Muscle layer of colon (tissue), 2 donors: Measurements from ENCODE around the gene ULBP1.
"Not testable (repeated sequence)": the region's sequence is repeated elsewhere in the genome, so short reads cannot be mapped to it uniquely, and the experiment has no call there.

Source experiments
- H3K27ac ChIP-seq: one replicate; pipeline ENCODE4 v1.7.0; 2013; ENCODE audit warnings: low read depth, mild to moderate bottlenecking, low read length, moderate library complexity
- H3K27me3 ChIP-seq, 2 donors: one replicate each; pipeline ENCODE4 v1.7.0; 2013; ENCODE audit warnings: low read length in 2 of 2, mild to moderate bottlenecking in 2 of 2; ENCODE audit not compliant: insufficient read depth in 2 of 2, control insufficient read depth in 1 of 2
- H3K36me3 ChIP-seq: one replicate; pipeline ENCODE4 v1.7.0; 2013; ENCODE audit warnings: mild to moderate bottlenecking, low read length; ENCODE audit not compliant: insufficient read depth
- H3K4me1 ChIP-seq: one replicate; pipeline ENCODE4 v1.7.0; 2013; ENCODE audit warnings: mild to moderate bottlenecking, low read length; ENCODE audit not compliant: insufficient read depth
- H3K4me3 ChIP-seq, 2 donors: one replicate each; pipeline ENCODE4 v1.7.0; 2013; ENCODE audit warnings: low read length in 2 of 2, low read depth in 1 of 2, mild to moderate bottlenecking in 1 of 2, moderate library complexity in 1 of 2
- H3K9ac ChIP-seq: one replicate; pipeline ENCODE4 v1.7.0; 2013; ENCODE audit warnings: low read length
- H3K9me3 ChIP-seq: one replicate; pipeline ENCODE4 v1.7.0; 2013; ENCODE audit warnings: mild to moderate bottlenecking, low read length
- donor health status: abdominal sarcoma.
- donor health status: Adenocarcinoma of cecum.

ULBP1 gene

GRCh38 chr6:149954328-149954983 lies 9.3 kb upstream of the ULBP1 start:
- H3K9me3 ChIP-seq, H3K9ac ChIP-seq, H3K4me1 ChIP-seq, H3K36me3 ChIP-seq, H3K4me3 ChIP-seq, H3K27ac ChIP-seq: not testable (repeated sequence)
- H3K27me3 ChIP-seq: peaks cover 32 to 57% of the 10 kb centered on the region in 2 donors

DNA sequence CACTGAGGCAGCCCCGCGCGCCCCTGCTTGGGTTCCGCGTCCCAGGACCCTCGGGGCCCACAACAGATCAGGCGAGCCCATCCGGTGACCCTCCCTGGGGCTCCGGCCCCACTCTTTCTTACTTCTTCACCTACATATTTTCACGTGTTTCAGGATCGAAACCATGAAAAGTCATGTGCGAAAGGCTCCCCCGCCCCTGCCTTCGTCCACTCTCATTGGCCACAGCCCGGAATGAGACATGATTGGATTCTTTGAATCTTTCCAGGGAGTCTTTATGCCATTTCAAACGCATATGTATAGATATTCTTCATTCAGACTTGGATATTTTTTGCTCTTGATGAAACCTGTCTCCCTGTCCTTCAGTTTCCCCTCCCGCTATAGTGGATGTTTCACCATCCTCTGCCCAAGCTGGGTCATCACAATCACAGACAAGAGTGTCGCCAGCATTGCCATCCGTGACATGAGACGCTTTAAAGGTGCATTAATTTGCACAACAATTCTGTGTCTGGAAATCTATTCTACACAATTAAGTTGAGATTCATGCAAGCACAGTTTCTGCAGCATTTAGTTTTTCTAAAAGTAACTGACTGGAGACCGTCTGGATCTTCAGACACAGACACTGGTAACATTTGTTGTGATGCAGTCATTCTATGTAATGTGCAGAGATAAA lies 8.6 kb upstream of the ULBP1 start:
- not testable (repeated sequence) for H3K27ac ChIP-seq, H3K4me1 ChIP-seq, H3K36me3 ChIP-seq, H3K9me3 ChIP-seq, H3K4me3 ChIP-seq, H3K9ac ChIP-seq
- H3K27me3 ChIP-seq: peaks cover 32 to 57% of the 10 kb centered on the region in 2 donors

GRCh38 chr6:149955654-149956317 lies 8.0 kb upstream of the ULBP1 start:
- H3K27ac ChIP-seq, H3K4me1 ChIP-seq, H3K9ac ChIP-seq, H3K36me3 ChIP-seq, H3K9me3 ChIP-seq, H3K4me3 ChIP-seq: not testable (repeated sequence)
- peaks cover 32 to 59% of the 10 kb centered on the region in 2 donors for H3K27me3 ChIP-seq

- not testable (repeated sequence) for H3K9ac ChIP-seq, H3K4me3 ChIP-seq, H3K36me3 ChIP-seq, H3K27ac ChIP-seq, H3K4me1 ChIP-seq, H3K9me3 ChIP-seq
- peaks cover 22 to 54% of the 10 kb centered on the region in 2 donors for H3K27me3 ChIP-seq
Measured at GRCh38 chr6:149958124-149958523, 5.6 kb upstream of the ULBP1 start.

DNA sequence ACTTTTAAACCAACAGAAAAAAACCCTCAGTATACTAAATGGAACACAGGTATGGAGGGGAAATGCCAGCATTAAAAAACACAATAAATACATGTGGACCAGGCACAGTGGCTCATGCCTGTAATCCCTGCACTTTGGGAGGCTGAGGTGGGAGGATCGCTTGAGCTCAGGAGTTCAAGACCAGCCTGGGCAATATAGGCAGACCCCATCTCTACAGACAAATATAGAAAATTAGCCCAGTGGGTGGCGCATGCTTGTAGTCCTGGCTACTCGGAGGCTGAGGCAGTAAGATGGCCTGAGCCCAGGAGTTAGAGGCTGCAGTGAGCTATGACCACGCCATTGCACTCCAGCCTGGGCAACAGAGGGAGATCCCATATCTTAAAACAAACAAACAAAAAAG lies 3.9 kb upstream of the ULBP1 start:
- H3K27ac ChIP-seq: not testable (repeated sequence)
- peaks cover 36 to 57% of the 10 kb centered on the region in 2 donors for H3K27me3 ChIP-seq

GRCh38 chr6:149960488-149960887 lies 3.3 kb upstream of the ULBP1 start:
- no peak overlapping the region for H3K27ac ChIP-seq
- H3K9me3 ChIP-seq: no peaks in the 10 kb centered on the region
- no peak overlapping the region for H3K9ac ChIP-seq
- peaks cover 38 to 59% of the 10 kb centered on the region in 2 donors for H3K27me3 ChIP-seq
- no peaks in the 10 kb centered on the region for H3K36me3 ChIP-seq
- H3K4me1 ChIP-seq: peaks cover 12% of the 10 kb centered on the region
- no peak overlapping the region for H3K4me3 ChIP-seq

More for the DNA sequence above, 3.9 kb upstream of the ULBP1 start:
- H3K4me1 ChIP-seq, H3K9ac ChIP-seq, H3K9me3 ChIP-seq, H3K4me3 ChIP-seq, H3K36me3 ChIP-seq: not testable (repeated sequence)

DNA sequence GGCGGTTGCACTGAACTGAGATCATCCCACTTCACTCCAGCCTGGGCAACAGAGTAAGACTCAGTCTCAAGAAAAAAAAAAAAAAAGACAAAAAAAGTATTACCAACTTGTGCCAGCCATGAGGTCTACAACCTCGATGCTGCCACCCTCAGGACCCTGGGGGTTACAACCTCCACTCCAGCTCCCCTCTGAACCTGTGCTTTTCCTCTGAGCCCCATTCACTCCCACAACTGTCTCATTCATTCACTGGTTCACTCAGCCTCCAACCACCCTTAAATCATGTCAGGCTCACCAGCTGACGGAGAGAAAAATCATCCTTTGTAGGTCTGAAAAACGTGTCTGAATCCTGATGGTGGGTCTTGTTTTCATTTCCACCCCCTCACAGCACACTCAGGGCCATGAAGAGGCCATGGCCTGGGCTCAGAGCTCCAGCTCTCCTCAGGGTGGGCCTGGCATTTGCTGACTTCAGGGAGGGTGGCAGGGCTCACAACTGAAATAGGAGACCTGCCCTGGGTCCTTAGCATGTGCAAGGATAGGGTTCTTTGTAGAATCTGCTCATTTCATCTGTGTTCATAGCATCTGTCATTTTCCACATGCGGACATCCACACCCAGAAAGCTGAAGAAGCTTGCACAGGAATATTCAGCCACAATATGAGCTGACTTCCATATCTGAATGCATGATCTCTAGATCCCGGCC lies 1.9 kb upstream of the ULBP1 start:
- Histone ChIP-seq H3K9ac (no peak overlapping the region), H3K4me3 (no peak overlapping the region), H3K9me3 (no peaks in the 10 kb centered on the region), H3K27me3 (peaks cover 40 to 61% of the 10 kb centered on the region in 2 donors), H3K4me1 (peaks cover 13% of the 10 kb centered on the region), H3K27ac (no peak overlapping the region), H3K36me3 (no peaks in the 10 kb centered on the region)

DNA sequence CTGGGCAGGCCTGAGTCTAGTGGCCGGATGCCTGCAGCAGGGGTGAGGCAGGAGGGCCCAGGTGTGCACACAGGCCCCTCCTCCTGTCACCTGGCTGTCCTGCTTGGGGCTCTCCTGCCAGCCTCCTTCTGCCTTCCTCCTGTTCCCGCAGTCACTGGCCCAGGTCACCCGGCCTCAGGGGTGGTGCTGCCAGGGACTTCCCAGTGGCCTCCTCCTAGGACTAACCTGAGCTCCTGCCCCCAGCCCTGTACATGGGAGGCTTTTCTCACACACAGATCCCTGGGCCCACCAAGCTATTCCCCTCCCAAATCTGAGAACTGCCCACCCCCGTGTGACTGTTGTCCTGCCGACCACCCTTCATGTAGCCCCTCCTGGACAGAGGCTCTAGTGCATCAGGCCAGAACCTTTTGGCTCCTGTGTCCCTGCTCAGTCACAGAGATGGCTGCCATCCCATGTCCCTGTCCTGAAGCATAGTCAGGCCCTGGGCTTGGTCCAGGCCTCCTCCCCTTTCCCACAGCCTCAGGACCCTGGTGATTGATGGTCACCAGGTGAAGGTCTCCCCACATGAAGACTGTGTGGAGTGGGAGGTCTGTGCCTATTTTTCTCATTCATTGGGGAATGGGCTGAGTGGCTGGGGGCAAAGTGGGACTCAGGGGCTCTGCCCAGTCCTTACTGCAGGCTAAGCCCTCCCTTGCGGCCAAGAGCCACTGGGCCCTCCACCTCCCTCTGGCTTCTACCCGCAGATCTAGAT lies 1.1 kb upstream of the ULBP1 start:
- Histone ChIP-seq H3K27me3 (peaks cover 45 to 66% of the 10 kb centered on the region in 2 donors), H3K36me3 (no peaks in the 10 kb centered on the region), H3K9ac (no peak overlapping the region), H3K9me3 (no peaks in the 10 kb centered on the region), H3K4me1 (peaks cover 13% of the 10 kb centered on the region), H3K4me3 (peak overlapping the region in 1 of 2 donors; percentile 41), H3K27ac (no peak overlapping the region)

- Histone ChIP-seq H3K9ac (no peak overlapping the region), H3K4me1 (peaks cover 13% of the 10 kb centered on the region), H3K36me3 (no peaks in the 10 kb centered on the region), H3K27ac (no peak overlapping the region), H3K4me3 (peak overlapping the region in 1 of 2 donors; percentile 41), H3K27me3 (peaks cover 45 to 67% of the 10 kb centered on the region in 2 donors), H3K9me3 (no peaks in the 10 kb centered on the region)
Measured at GRCh38 chr6:149963212-149963461, 606 bp upstream of the ULBP1 start.

DNA sequence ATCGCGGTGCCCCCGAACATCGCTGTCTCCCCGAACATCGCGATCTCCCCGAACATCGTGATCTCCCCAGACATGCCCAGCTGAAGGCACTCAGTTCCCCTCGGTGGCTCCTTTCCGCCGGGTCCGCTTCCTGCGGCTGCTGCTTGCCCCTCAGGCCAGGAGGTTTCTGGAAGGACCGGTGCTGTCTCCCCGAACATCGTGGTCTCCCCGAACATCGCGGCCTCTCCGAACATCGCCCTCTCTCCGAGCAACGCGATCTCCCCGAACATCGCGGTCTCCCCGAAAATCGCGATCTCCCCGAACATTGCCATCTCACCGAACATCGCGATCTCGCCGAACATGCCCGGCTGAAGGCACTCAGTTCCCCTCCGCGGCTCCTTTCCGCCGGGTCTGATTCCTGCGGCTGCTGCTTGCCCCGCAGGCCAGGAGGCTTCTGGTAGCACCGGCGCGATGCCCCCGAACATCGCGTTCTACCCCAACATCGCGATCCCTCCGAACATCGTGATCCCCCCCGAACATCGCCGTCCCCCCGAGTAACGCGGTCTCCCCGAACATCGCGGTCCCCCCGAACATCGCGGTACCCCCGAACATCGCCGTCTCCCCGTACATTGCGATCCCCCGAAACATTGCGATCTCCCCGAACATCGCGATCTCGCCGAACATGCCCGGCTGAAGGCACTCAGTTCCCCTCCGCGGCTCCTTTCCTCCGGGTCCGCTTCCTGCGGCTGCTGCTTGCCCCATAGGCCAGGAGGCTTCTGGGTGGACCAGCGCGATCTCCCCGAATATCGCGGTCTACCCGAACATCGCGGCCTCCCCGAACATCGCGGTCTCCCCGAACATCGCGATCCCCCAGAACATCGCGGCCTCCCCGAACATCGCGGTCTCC lies 808 bp downstream of the ULBP1 start:
- H3K27me3 ChIP-seq: peaks cover 45 to 67% of the 10 kb centered on the region in 2 donors

More for the DNA sequence above, 808 bp downstream of the ULBP1 start:
- Histone ChIP-seq H3K9me3 (no peaks in the 10 kb centered on the region), H3K36me3 (no peaks in the 10 kb centered on the region), H3K27ac (no peak overlapping the region), H3K9ac (no peak overlapping the region), H3K4me1 (peaks cover 13% of the 10 kb centered on the region), H3K4me3 (peak overlapping the region; percentile 32 to 41)
